GM12878 (cell line): ENCODE data around the gene MT1E. TPM values are rescaled to one million over a fixed set of nuclear protein-coding genes. Genes with fewer than 3 reads are reported as not detected.
A peak's percentile ranks its signal among the peaks of the same experiment; 100 is the strongest.

Experiments
- CBX5 ChIP-seq: sonication (generic); IDR thresholded peaks from 2 replicates; pipeline ENCODE4 v1.6.1; 2016; ENCODE audit warnings: low read depth, moderate library complexity, mild to moderate bottlenecking, inconsistent platforms
- CREB1 ChIP-seq: IDR thresholded peaks from 2 replicates; pipeline ENCODE4 v1.6.1; 2012; ENCODE audit warnings: low read depth, mild to moderate bottlenecking, inconsistent platforms
- CTCF ChIP-seq, 3 experiments: IDR thresholded peaks in 2 of 3; conservative IDR thresholded peaks in 1 of 3; 2 replicates each; pipeline ENCODE4 v1.5.1; 2011; ENCODE audit warnings: low read depth in 3 of 3, low read length in 3 of 3, mild to moderate bottlenecking in 3 of 3, control low read depth in 2 of 3, moderate library complexity in 2 of 3, inconsistent platforms in 1 of 3, mixed read lengths in 1 of 3; ENCODE audit not compliant: control insufficient read depth in 2 of 3, insufficient read depth in 1 of 3; ENCODE audit errors: extremely low read depth in 1 of 3
- E2F4 ChIP-seq: IDR thresholded peaks from 2 replicates; pipeline ENCODE4 v1.6.1; 2012; ENCODE audit warnings: low read depth, low read length, improper control_type of control experiment
- EP300 ChIP-seq, 2 experiments: fragments of 150-350 bp in 1 of 2; IDR thresholded peaks; 2 replicates each; pipeline ENCODE4 v1.6.1; 2011 to 2012; ENCODE audit warnings: low read depth in 2 of 2, low read length in 2 of 2, borderline replicate concordance in 1 of 2, improper control_type of control experiment in 1 of 2, inconsistent platforms in 1 of 2; ENCODE audit not compliant: control insufficient read depth in 1 of 2
- GATAD2B ChIP-seq: fragments of 450-650 bp; conservative IDR thresholded peaks from 2 replicates; pipeline ENCODE4 v1.6.1; 2017; ENCODE audit warnings: low read depth, mild to moderate bottlenecking, moderate library complexity
- LARP7 ChIP-seq: fragments of 450-650 bp; IDR thresholded peaks from 2 replicates; pipeline ENCODE4 v1.6.1; 2017; ENCODE audit warnings: mild to moderate bottlenecking
- MLLT1 ChIP-seq: fragments of 450-650 bp; IDR thresholded peaks from 2 replicates; pipeline ENCODE4 v1.6.1; 2016; ENCODE audit warnings: mild to moderate bottlenecking
- NBN ChIP-seq: fragments of 450-650 bp; IDR thresholded peaks from 2 replicates; pipeline ENCODE4 v1.6.1; 2016
- NR2C2 ChIP-seq: IDR thresholded peaks from 2 replicates; pipeline ENCODE4 v1.6.1; 2011; ENCODE audit warnings: borderline replicate concordance, low read depth; ENCODE audit not compliant: control insufficient read depth, insufficient read length
- NRF1 ChIP-seq: conservative IDR thresholded peaks from 2 replicates; pipeline ENCODE4 v1.6.1; 2011; ENCODE audit warnings: mild to moderate bottlenecking, low read depth, low read length, improper control_type of control experiment
- PBX3 ChIP-seq: IDR thresholded peaks from 2 replicates; pipeline ENCODE4 v1.6.1; 2011; ENCODE audit warnings: mild to moderate bottlenecking, low read depth, low read length, moderate library complexity; ENCODE audit not compliant: insufficient replicate concordance
- RAD51 ChIP-seq: fragments of 450-650 bp; IDR thresholded peaks from 2 replicates; pipeline ENCODE4 v1.6.1; 2016; ENCODE audit warnings: moderate library complexity, mild to moderate bottlenecking, inconsistent platforms
- TCF12 ChIP-seq: IDR thresholded peaks from 2 replicates; pipeline ENCODE4 v1.6.1; 2011; ENCODE audit warnings: low read depth, mild to moderate bottlenecking, low read length
- USF2 ChIP-seq: IDR thresholded peaks from 2 replicates; pipeline ENCODE4 v1.6.1; 2011; ENCODE audit warnings: low read depth, low read length, improper control_type of control experiment, borderline replicate concordance
- ZSCAN29 ChIP-seq: fragments of 450-650 bp; IDR thresholded peaks from 2 replicates; pipeline ENCODE4 v1.6.1; 2017; ENCODE audit warnings: mild to moderate bottlenecking, moderate library complexity
- ZZZ3 ChIP-seq: IDR thresholded peaks from 2 replicates; pipeline ENCODE4 v1.6.1; 2011; ENCODE audit warnings: low read depth; ENCODE audit not compliant: control insufficient read depth, insufficient read length
- polyA plus RNA-seq, 11 experiments: library from polyadenylated mRNA; depleted of rRNA in 4 of 11; unstranded in 6 of 11; stranded (reverse) in 5 of 11; fragments of >200 nt; fragmentation: Nextera tagmentation in 4 of 11; fragmentation: Illumina TruSeq in 1 of 11; extraction: Ambion mirVana in 4 of 11; extraction: Trizol in 1 of 11; gene quantifications; 1 replicate in 1 of 11; 2 replicates in 10 of 11; pipeline versions ENCODE4 v1.2.1 to v1.2.3, GENCODE V29; 2011 to 2016; ENCODE audit warnings: inconsistent platforms in 2 of 11, missing spikeins in 2 of 11, low read depth in 1 of 11
- total RNA-seq, 4 experiments: library from RNA; depleted of rRNA in 3 of 4; stranded (reverse); fragments of >200 nt in 3 of 4; fragmentation: Illumina TruSeq in 1 of 4; extraction: Trizol in 1 of 4; gene quantifications; 2 replicates each; pipeline versions ENCODE4 v1.2.1 to v1.2.3, GENCODE V29; 2013 to 2021
- TF ChIP-seq, protein P1 (sequence below): fragments of 450-650 bp; IDR thresholded peaks from 2 replicates; pipeline ENCODE4 v1.6.1; 2017; ENCODE audit warnings: mild to moderate bottlenecking, low read depth, inconsistent platforms; ENCODE audit not compliant: poor library complexity, severe bottlenecking

The MT1E gene
- total and polyA plus RNA-seq, 10 of the 15 experiments (the other 5 are each of a cell fraction or from before 2014, with no cell fraction given), result 5.8 to 22.3 (median 16.5) TPM

GRCh38 chr16:56610017-56610608 lies 15.5 kb upstream of the MT1E start (continued):
- no peak for TF ChIP-seq USF2
- TF ChIP-seq MLLT1, result no peak
- no peak for TF ChIP-seq LARP7
- TF ChIP-seq CBX5, result no peak
- TF ChIP-seq, protein P1, sequence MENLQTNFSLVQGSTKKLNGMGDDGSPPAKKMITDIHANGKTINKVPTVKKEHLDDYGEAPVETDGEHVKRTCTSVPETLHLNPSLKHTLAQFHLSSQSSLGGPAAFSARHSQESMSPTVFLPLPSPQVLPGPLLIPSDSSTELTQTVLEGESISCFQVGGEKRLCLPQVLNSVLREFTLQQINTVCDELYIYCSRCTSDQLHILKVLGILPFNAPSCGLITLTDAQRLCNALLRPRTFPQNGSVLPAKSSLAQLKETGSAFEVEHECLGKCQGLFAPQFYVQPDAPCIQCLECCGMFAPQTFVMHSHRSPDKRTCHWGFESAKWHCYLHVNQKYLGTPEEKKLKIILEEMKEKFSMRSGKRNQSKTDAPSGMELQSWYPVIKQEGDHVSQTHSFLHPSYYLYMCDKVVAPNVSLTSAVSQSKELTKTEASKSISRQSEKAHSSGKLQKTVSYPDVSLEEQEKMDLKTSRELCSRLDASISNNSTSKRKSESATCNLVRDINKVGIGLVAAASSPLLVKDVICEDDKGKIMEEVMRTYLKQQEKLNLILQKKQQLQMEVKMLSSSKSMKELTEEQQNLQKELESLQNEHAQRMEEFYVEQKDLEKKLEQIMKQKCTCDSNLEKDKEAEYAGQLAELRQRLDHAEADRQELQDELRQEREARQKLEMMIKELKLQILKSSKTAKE, result no peak
- TF ChIP-seq CREB1, result peak; percentile 75
- TF ChIP-seq NBN, result no peak
- TF ChIP-seq ZSCAN29, result no peak
- TF ChIP-seq NRF1, result no peak
- TF ChIP-seq PBX3, result no peak
- no peak for TF ChIP-seq ZZZ3
- TF ChIP-seq TCF12, result 0 out of 2 replicates have a peak, but pooled peaks have one; percentile 46
- no peak for TF ChIP-seq NR2C2
- peak in 1 of 3 experiments; percentile 10; a peak in 1 of 6 replicates for TF ChIP-seq CTCF (IDR thresholded peaks at IDR 0.05 in 2 of 3, conservative IDR thresholded peaks at IDR 0.05 in 1 of 3; ENCODE audit: control insufficient read depth in 2 of 3, extremely low read depth in 1 of 3, insufficient read depth in 1 of 3, low read depth in 3 of 3, low read length in 3 of 3)
- no peak for TF ChIP-seq E2F4
- TF ChIP-seq EP300 (IDR thresholded peaks at IDR 0.05; ENCODE audit: borderline replicate concordance in 1 of 2, control insufficient read depth in 1 of 2, low read depth in 2 of 2, low read length in 2 of 2), result peak in 1 of 2 experiments; percentile 46; a peak in 1 of 4 replicates
- no peak; the same call in 1 of the 2 replicates for TF ChIP-seq GATAD2B
- TF ChIP-seq RAD51, result no peak
